Activated CD8-positive, alpha-beta T cell treated with anti-CD3 and anti-CD28 coated beads for 36 hours (primary cell): Measurements from ENCODE around the gene ATP13A5. TPM values are rescaled to one million over a fixed set of nuclear protein-coding genes. Genes with fewer than 3 reads are reported as not detected.

ENCODE experiments used
- ATAC-seq: fragments of 200-7000 bp; cut with Tn5 transposase; one replicate; pipeline ENCODE4 v1.10.0; 2021; ENCODE audit warnings: mild to moderate bottlenecking, moderate library complexity
- CTCF ChIA-PET: fragments of 350-600 bp; sonication (Branson Sonifier 250); formaldehyde crosslinking; loops from one replicate; lab custom pipeline; 2021; ENCODE audit warnings: antibody characterized with exemption; lab: Charles Lee
- POLR2A ChIA-PET: fragments of 350-600 bp; sonication (Branson Sonifier 250); formaldehyde crosslinking; loops from one replicate; lab custom pipeline; 2021; ENCODE audit warnings: antibody characterized with exemption; lab: Charles Lee
- DNase-seq: peaks from one replicate; pipeline ENCODE4 v3.0.0-alpha.2; 2020
- H3K27ac Mint-ChIP-seq: one replicate; pipeline ENCODE4 v1.8.0; 2021; ENCODE audit warnings: mild to moderate bottlenecking, mixed read lengths
- H3K27me3 Mint-ChIP-seq: one replicate; pipeline ENCODE4 v1.8.0; 2021; ENCODE audit warnings: mixed read lengths
- H3K36me3 Mint-ChIP-seq: one replicate; pipeline ENCODE4 v1.8.0; 2021; ENCODE audit warnings: low read depth, mixed read lengths
- H3K4me1 Mint-ChIP-seq: one replicate; pipeline ENCODE4 v1.8.0; 2021; ENCODE audit warnings: low read depth, mixed read lengths
- H3K4me3 Mint-ChIP-seq: one replicate; pipeline ENCODE4 v1.8.0; 2021; ENCODE audit warnings: mild to moderate bottlenecking, moderate library complexity, mixed read lengths
- H3K9me3 Mint-ChIP-seq: one replicate; pipeline ENCODE4 v1.8.0; 2021; ENCODE audit warnings: mixed read lengths
- intact Hi-C: fragments of 100-400 bp; cut with micrococcal nuclease; formaldehyde crosslinking; loops from one replicate; pipeline ENCODE4 v1.10.0; 2022
- total RNA-seq, 2 experiments: library from RNA; stranded (reverse); gene quantifications; one replicate each; pipeline ENCODE4 v1.2.3, GENCODE V29; 2021
- TF ChIP-seq, protein P1 (sequence below): fragments of 200-600 bp; IDR thresholded peaks from one replicate; pipeline ENCODE4 v1.8.0; 2022; ENCODE audit warnings: antibody characterized with exemption, mild to moderate bottlenecking

The ATP13A5 gene
- total RNA-seq, 2 experiments from 2014 or later, result not detected

DNA sequence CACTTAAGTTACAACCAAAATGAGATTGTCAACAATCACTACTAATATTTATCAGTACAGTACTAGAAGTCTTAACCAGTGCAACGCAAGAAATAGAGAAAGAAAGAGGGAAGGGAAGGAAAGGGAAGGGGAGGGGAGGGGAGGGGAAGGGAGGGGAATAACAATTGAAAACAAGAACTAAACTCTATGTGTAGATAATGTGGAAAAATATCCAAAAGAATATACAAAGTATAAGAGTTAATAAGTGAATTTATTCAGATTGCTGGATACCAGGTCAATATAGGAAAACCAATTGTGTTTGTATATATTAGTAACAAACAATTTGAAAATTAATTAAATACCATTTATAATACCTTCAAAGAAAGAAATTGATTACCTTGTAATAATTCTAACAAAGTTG lies 10.7 kb downstream of the ATP13A5 start:
- ChIA-PET POLR2A (no interaction called here), CTCF (no interaction called here)
- Mint-ChIP-seq H3K27ac (no peak overlapping the region), H3K4me3 (no peak overlapping the region), H3K4me1 (no peaks in the 10 kb centered on the region), H3K27me3 (peaks cover 13% of the 10 kb centered on the region), H3K9me3 (no peaks in the 10 kb centered on the region), H3K36me3 (no peaks in the 10 kb centered on the region)
- DNase-seq (no peak), ATAC-seq (no peak)
- intact Hi-C loops, result no loop called here
- TF ChIP-seq, protein P1, sequence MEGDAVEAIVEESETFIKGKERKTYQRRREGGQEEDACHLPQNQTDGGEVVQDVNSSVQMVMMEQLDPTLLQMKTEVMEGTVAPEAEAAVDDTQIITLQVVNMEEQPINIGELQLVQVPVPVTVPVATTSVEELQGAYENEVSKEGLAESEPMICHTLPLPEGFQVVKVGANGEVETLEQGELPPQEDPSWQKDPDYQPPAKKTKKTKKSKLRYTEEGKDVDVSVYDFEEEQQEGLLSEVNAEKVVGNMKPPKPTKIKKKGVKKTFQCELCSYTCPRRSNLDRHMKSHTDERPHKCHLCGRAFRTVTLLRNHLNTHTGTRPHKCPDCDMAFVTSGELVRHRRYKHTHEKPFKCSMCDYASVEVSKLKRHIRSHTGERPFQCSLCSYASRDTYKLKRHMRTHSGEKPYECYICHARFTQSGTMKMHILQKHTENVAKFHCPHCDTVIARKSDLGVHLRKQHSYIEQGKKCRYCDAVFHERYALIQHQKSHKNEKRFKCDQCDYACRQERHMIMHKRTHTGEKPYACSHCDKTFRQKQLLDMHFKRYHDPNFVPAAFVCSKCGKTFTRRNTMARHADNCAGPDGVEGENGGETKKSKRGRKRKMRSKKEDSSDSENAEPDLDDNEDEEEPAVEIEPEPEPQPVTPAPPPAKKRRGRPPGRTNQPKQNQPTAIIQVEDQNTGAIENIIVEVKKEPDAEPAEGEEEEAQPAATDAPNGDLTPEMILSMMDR, result no peak

DNA sequence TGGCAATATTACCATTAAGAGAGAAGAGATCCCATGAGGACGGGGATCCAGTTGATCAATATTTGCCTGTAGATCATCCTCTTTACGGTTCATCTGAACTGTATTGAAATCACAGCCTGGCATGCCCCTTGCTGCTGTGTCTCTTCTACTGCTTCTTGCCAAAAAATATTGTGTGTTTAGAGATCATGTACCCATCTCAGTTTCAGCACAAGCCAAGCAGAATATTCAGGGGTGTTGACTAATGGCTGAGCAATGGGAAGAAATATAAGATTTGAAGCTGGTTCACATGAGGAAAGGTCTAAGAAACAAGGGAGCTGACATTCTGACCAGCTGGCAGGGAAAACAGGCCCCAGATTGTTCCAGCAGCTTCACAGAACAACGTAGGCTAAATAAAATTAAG lies 21.3 kb downstream of the ATP13A5 start:
- no peaks in the 10 kb centered on the region for H3K36me3 Mint-ChIP-seq
- TF ChIP-seq, protein P1, result no peak

DNA sequence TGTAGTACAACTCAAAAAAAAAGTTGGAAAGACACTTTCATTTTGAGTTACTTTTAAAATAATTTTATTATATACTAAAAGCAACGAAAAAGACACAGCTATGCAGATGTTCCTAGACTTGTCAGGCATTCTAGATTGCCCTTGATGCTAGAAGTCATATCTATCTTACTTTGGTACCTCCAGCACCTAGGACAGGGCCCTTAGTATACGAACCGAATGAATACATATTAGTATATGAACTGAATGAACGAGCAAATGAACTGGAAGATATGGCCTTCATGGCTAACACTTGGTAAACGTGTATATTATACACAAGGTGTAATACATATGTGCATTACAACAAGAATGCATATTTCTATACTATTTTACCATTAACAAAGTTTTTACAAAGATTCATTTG lies 24.1 kb downstream of the ATP13A5 start:
- intact Hi-C loops, result no loop called here

More for the DNA sequence above, 21.3 kb downstream of the ATP13A5 start:
- DNase-seq (no peak), ATAC-seq (no peak)
- H3K4me3 Mint-ChIP-seq, result no peak overlapping the region
- POLR2A ChIA-PET, result no interaction called here
- H3K9me3 Mint-ChIP-seq, result no peaks in the 10 kb centered on the region
- H3K27me3 Mint-ChIP-seq, result peaks cover 3% of the 10 kb centered on the region
- H3K27ac Mint-ChIP-seq, result no peak overlapping the region
- H3K4me1 Mint-ChIP-seq, result no peaks in the 10 kb centered on the region
- intact Hi-C loops, result no loop called here
- CTCF ChIA-PET, result no interaction called here

DNA sequence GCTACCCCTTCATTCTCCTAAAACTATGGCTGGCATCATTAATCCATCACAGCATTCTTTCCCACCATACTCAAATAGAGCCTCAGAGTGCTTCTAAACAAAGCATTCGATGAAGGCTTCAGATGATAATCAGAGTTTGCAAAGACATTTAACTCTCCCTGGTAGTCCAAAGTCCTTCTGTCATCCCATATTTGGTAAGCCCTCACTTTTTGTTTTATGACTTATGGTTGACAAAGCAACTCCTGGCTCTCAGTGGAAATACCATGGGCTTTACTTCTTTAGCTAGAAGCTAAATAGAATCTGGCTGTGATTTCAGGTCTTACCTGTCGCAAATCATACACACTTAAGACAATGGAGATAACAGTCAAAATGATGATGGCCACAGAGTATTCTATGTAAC lies 27.8 kb downstream of the ATP13A5 start:
- CTCF ChIA-PET, result no interaction called here
- Mint-ChIP-seq H3K4me1 (no peaks in the 10 kb centered on the region), H3K36me3 (no peaks in the 10 kb centered on the region), H3K27me3 (peaks cover 3% of the 10 kb centered on the region), H3K27ac (no peak overlapping the region), H3K9me3 (no peaks in the 10 kb centered on the region), H3K4me3 (no peak overlapping the region)
- DNase-seq (no peak), ATAC-seq (no peak)
- TF ChIP-seq, protein P1, result no peak
- intact Hi-C loops, result no loop called here
- POLR2A ChIA-PET, result no interaction called here

More for the DNA sequence above, 24.1 kb downstream of the ATP13A5 start:
- no peaks in the 10 kb centered on the region for H3K4me1 Mint-ChIP-seq
- H3K36me3 Mint-ChIP-seq, result no peaks in the 10 kb centered on the region
- ATAC-seq (no peak), DNase-seq (no peak)
- no peak overlapping the region for H3K27ac Mint-ChIP-seq
- ChIA-PET CTCF (no interaction called here), POLR2A (no interaction called here)
- H3K4me3 Mint-ChIP-seq, result no peak overlapping the region
- H3K9me3 Mint-ChIP-seq, result no peaks in the 10 kb centered on the region
- H3K27me3 Mint-ChIP-seq, result peaks cover 2% of the 10 kb centered on the region
- TF ChIP-seq, protein P1, result no peak

DNA sequence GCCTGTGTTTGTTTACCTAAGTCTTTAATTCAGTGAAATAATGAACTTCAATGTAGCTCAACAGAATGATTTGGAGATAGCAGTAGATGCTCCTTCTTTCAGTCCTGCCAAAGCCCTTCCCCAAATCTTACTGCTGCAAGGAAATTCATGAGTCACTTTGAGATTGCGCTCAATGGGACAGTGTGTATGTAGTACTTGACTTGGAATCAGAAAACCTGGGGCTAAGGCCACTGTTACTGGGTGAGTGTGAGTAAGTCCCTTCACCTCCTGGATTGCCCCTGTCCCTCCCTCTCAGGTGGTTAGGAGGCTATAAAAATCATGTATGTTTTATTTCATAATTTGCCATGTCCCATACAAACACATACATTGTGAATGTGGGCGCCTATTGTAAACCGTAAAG lies 29.9 kb downstream of the ATP13A5 start:
- ATAC-seq (no peak), DNase-seq (no peak)
- no peak overlapping the region for H3K4me3 Mint-ChIP-seq
- no peaks in the 10 kb centered on the region for H3K36me3 Mint-ChIP-seq
- peaks cover 3% of the 10 kb centered on the region for H3K27me3 Mint-ChIP-seq
- POLR2A ChIA-PET, result no interaction called here
- TF ChIP-seq, protein P1, result no peak
- H3K27ac Mint-ChIP-seq, result no peak overlapping the region
- CTCF ChIA-PET, result no interaction called here
- intact Hi-C loops, result no loop called here
- H3K9me3 Mint-ChIP-seq, result no peaks in the 10 kb centered on the region
- no peaks in the 10 kb centered on the region for H3K4me1 Mint-ChIP-seq
